Activated naive CD4-positive, alpha-beta T cell treated with anti-CD3 and anti-CD28 coated beads for 36 hours (primary cell): Measurements from ENCODE around the gene CCDC169. TPM values are rescaled to one million over a fixed set of nuclear protein-coding genes. Genes with fewer than 3 reads are reported as not detected.

ENCODE experiments used
- CTCF ChIA-PET: fragments of 350-600 bp; sonication (Branson Sonifier 250); formaldehyde crosslinking; loops from one replicate; lab custom pipeline; 2021; ENCODE audit warnings: antibody characterized with exemption; lab: Charles Lee
- DNase-seq: peaks from one replicate; pipeline ENCODE4 v3.0.0-alpha.2; 2020
- H3K27ac Mint-ChIP-seq: one replicate; pipeline ENCODE4 v1.8.0; 2021; ENCODE audit warnings: mild to moderate bottlenecking, mixed read lengths
- H3K27me3 Mint-ChIP-seq: one replicate; pipeline ENCODE4 v1.8.0; 2021; ENCODE audit warnings: low read depth, mixed read lengths
- H3K36me3 Mint-ChIP-seq: one replicate; pipeline ENCODE4 v1.8.0; 2021; ENCODE audit warnings: low read depth, mixed read lengths
- H3K4me1 Mint-ChIP-seq: one replicate; pipeline ENCODE4 v1.8.0; 2021; ENCODE audit warnings: low read depth, mixed read lengths
- H3K4me3 Mint-ChIP-seq: one replicate; pipeline ENCODE4 v1.8.0; 2021; ENCODE audit warnings: mild to moderate bottlenecking, moderate library complexity, mixed read lengths
- H3K9me3 Mint-ChIP-seq: one replicate; pipeline ENCODE4 v1.8.0; 2021; ENCODE audit warnings: mixed read lengths
- intact Hi-C: fragments of 100-400 bp; cut with micrococcal nuclease; formaldehyde crosslinking; loops from one replicate; pipeline ENCODE4 v1.15.1; 2023
- total RNA-seq, 2 experiments: library from RNA; stranded (reverse); gene quantifications; one replicate each; pipeline ENCODE4 v1.2.3, GENCODE V29; 2021

The CCDC169 gene
- total RNA-seq, 2 experiments from 2014 or later: 0.50 to 1.0 TPM

- no peak overlapping the region for H3K4me3 Mint-ChIP-seq
- H3K36me3 Mint-ChIP-seq: no peaks in the 10 kb centered on the region
- DNase-seq: no peak
- intact Hi-C loops: no loop called here
- no peaks in the 10 kb centered on the region for H3K9me3 Mint-ChIP-seq
- CTCF ChIA-PET: interaction anchor here (0.6 kb wide), 1 partner anchor 1804 kb away, joined by 3 read pairs; no protein-coding TSS in a partner anchor
- no peaks in the 10 kb centered on the region for H3K4me1 Mint-ChIP-seq
- no peak overlapping the region for H3K27ac Mint-ChIP-seq
- peaks cover 6% of the 10 kb centered on the region for H3K27me3 Mint-ChIP-seq
These were observed 38.1 kb downstream of the CCDC169 start for GRCh38 chr13:36259361-36260137.

- Mint-ChIP-seq H3K27ac (no peak overlapping the region), H3K9me3 (no peaks in the 10 kb centered on the region)
- intact Hi-C loops: no loop called here
These were observed 38.8 kb downstream of the CCDC169 start for GRCh38 chr13:36258831-36259230.

GRCh38 chr13:36251526-36251925 lies 46.1 kb downstream of the CCDC169 start:
- Mint-ChIP-seq H3K27ac (no peak overlapping the region), H3K9me3 (no peaks in the 10 kb centered on the region), H3K36me3 (no peaks in the 10 kb centered on the region), H3K4me3 (no peak overlapping the region), H3K27me3 (peaks cover 8% of the 10 kb centered on the region), H3K4me1 (no peaks in the 10 kb centered on the region)
- CTCF ChIA-PET: no interaction called here
- no peak for DNase-seq
- intact Hi-C loops: no loop called here

More at GRCh38 chr13:36258831-36259230, 38.8 kb downstream of the CCDC169 start:
- DNase-seq: no peak
- peaks cover 6% of the 10 kb centered on the region for H3K27me3 Mint-ChIP-seq
- H3K36me3 Mint-ChIP-seq: no peaks in the 10 kb centered on the region
- no peak overlapping the region for H3K4me3 Mint-ChIP-seq
- no peaks in the 10 kb centered on the region for H3K4me1 Mint-ChIP-seq
- CTCF ChIA-PET: interaction anchor here (0.6 kb wide), 1 partner anchor 1805 kb away, joined by 3 read pairs; no protein-coding TSS in a partner anchor

- H3K27ac Mint-ChIP-seq: no peak overlapping the region
- intact Hi-C loops: no loop called here
- DNase-seq: no peak
- no peak overlapping the region for H3K4me3 Mint-ChIP-seq
- peaks cover 8% of the 10 kb centered on the region for H3K27me3 Mint-ChIP-seq
- no peaks in the 10 kb centered on the region for H3K36me3 Mint-ChIP-seq
- CTCF ChIA-PET: interaction anchor here (1.0 to 1.7 kb wide), 2 partner anchors 21 to 24 kb away, joined by 4 to 5 read pairs; no protein-coding TSS in a partner anchor
- no peaks in the 10 kb centered on the region for H3K4me1 Mint-ChIP-seq
- H3K9me3 Mint-ChIP-seq: no peaks in the 10 kb centered on the region
These were observed 46.6 kb downstream of the CCDC169 start for GRCh38 chr13:36251017-36251416.

GRCh38 chr13:36248700-36249099 lies 48.9 kb downstream of the CCDC169 start:
- Mint-ChIP-seq H3K36me3 (no peaks in the 10 kb centered on the region), H3K4me3 (no peak overlapping the region), H3K27ac (no peak overlapping the region), H3K9me3 (no peaks in the 10 kb centered on the region), H3K27me3 (peaks cover 8% of the 10 kb centered on the region), H3K4me1 (no peaks in the 10 kb centered on the region)
- intact Hi-C loops: no loop called here
- DNase-seq: no peak
- CTCF ChIA-PET: no interaction called here

- peaks cover 6% of the 10 kb centered on the region for H3K27me3 Mint-ChIP-seq
- H3K36me3 Mint-ChIP-seq: no peaks in the 10 kb centered on the region
These were observed 52.6 kb downstream of the CCDC169 start for GRCh38 chr13:36244990-36245389.

GRCh38 chr13:36244073-36244472 lies 53.5 kb downstream of the CCDC169 start:
- no peak overlapping the region for H3K27ac Mint-ChIP-seq
- peaks cover 6% of the 10 kb centered on the region for H3K27me3 Mint-ChIP-seq
- no peaks in the 10 kb centered on the region for H3K36me3 Mint-ChIP-seq
- intact Hi-C loops: no loop called here
- H3K4me3 Mint-ChIP-seq: no peak overlapping the region
- no peaks in the 10 kb centered on the region for H3K9me3 Mint-ChIP-seq
- CTCF ChIA-PET: no interaction called here
- H3K4me1 Mint-ChIP-seq: no peaks in the 10 kb centered on the region
- DNase-seq: no peak

More at GRCh38 chr13:36244990-36245389, 52.6 kb downstream of the CCDC169 start:
- Mint-ChIP-seq H3K27ac (no peak overlapping the region), H3K4me1 (no peaks in the 10 kb centered on the region), H3K9me3 (no peaks in the 10 kb centered on the region), H3K4me3 (no peak overlapping the region)
- intact Hi-C loops: no loop called here
- DNase-seq: no peak
- CTCF ChIA-PET: no interaction called here

GRCh38 chr13:36242761-36243160 lies 54.9 kb downstream of the CCDC169 start:
- Mint-ChIP-seq H3K4me3 (no peak overlapping the region), H3K27me3 (peaks cover 6% of the 10 kb centered on the region), H3K9me3 (no peaks in the 10 kb centered on the region), H3K4me1 (no peaks in the 10 kb centered on the region), H3K27ac (no peak overlapping the region), H3K36me3 (no peaks in the 10 kb centered on the region)
- no peak for DNase-seq
- CTCF ChIA-PET: no interaction called here
- intact Hi-C loops: no loop called here

GRCh38 chr13:36231236-36231635 lies 66.4 kb downstream of the CCDC169 start:
- Mint-ChIP-seq H3K9me3 (peaks cover 6% of the 10 kb centered on the region), H3K36me3 (no peaks in the 10 kb centered on the region), H3K4me3 (no peak overlapping the region), H3K4me1 (no peaks in the 10 kb centered on the region), H3K27ac (no peak overlapping the region), H3K27me3 (peaks cover 5% of the 10 kb centered on the region)
- intact Hi-C loops: no loop called here
- CTCF ChIA-PET: no interaction called here
- no peak for DNase-seq

GRCh38 chr13:36224730-36225129 lies 72.9 kb downstream of the CCDC169 start:
- CTCF ChIA-PET: no interaction called here
- no peak overlapping the region for H3K4me3 Mint-ChIP-seq
- DNase-seq: no peak
- peaks cover 10% of the 10 kb centered on the region for H3K9me3 Mint-ChIP-seq
- no peak overlapping the region for H3K27ac Mint-ChIP-seq
- no peaks in the 10 kb centered on the region for H3K36me3 Mint-ChIP-seq
- no peaks in the 10 kb centered on the region for H3K27me3 Mint-ChIP-seq
- H3K4me1 Mint-ChIP-seq: no peaks in the 10 kb centered on the region
- intact Hi-C loops: no loop called here

GRCh38 chr13:36219883-36220282 lies 77.7 kb downstream of the CCDC169 start:
- Mint-ChIP-seq H3K4me3 (no peak overlapping the region), H3K27ac (no peak overlapping the region), H3K4me1 (no peaks in the 10 kb centered on the region), H3K36me3 (no peaks in the 10 kb centered on the region), H3K9me3 (peaks cover 7% of the 10 kb centered on the region), H3K27me3 (no peaks in the 10 kb centered on the region)
- CTCF ChIA-PET: no interaction called here
- intact Hi-C loops: no loop called here
- no peak for DNase-seq

GRCh38 chr13:36217456-36217855 lies 80.2 kb downstream of the CCDC169 start:
- H3K36me3 Mint-ChIP-seq: no peaks in the 10 kb centered on the region
- H3K9me3 Mint-ChIP-seq: no peaks in the 10 kb centered on the region
- H3K4me1 Mint-ChIP-seq: no peaks in the 10 kb centered on the region
- no peak overlapping the region for H3K27ac Mint-ChIP-seq
- CTCF ChIA-PET: no interaction called here
- no peaks in the 10 kb centered on the region for H3K27me3 Mint-ChIP-seq
- no peak for DNase-seq
- no peak overlapping the region for H3K4me3 Mint-ChIP-seq
- intact Hi-C loops: no loop called here
